Measurements from ENCODE around the gene RNF175.

RNF175 gene

DNA sequence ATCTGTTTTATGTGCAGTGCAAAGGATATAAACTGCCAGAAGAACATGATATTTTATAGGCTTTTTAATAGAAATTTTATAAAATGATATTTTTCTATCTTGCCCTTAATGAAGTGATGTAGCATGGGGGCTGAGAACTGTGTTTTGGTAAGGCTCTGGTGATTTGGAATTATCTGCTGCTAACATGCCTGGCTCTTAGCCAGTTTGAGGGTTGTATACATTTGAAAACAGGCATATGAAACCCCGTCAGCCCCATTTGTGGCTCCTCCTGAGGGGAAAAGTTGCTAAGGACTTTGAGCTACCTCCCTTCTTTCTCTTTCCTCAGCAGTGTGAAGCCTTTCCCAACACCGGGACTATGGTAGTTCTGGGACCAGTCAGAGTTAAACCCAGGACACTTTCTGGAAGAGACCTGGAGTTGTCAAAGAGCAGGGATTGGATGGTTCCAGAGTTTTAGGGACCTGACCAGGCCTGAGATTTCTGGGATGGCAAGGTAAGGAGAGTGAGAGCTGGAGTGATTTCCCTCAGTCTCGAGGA is 24.4 kb upstream of the RNF175 start:
- no peak for DNase-seq

GRCh38 chr4:153782581-153782980 is 22.8 kb upstream of the RNF175 start:
- DNase-seq = no peak

DNA sequence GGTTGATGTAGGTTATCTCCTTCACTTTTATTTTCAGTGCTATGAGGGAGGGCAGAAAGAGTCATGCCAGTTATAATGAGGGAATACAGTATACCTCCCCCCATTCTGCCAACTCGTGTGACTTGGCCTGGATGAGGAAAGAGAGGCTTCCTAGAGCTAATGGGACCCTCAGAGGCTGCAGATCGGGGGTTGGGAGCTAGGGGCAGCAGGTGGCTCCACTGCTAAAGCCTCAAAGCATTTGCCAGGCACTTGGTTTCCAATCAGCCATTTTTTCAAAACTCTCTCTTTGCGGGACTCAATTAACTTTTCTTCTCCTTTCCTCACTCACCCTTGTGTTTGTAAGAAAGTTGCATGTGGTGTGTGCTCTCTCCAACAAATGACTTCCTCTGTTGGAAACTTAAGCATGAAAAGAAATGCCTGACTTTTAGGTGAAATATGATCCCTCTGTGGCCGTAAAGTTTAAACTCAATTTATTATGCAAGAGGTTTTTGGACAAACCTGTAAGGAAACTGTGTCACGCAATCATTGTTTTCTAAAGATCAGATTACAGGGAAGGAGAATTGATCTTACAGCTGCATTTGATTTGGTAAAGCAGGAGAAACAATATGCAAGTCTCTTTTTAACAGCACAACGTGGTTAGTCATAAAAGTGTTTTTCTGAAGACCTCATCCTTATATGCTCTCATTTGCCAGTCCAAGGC is 22.0 kb upstream of the RNF175 start:
- no peak for DNase-seq

DNA sequence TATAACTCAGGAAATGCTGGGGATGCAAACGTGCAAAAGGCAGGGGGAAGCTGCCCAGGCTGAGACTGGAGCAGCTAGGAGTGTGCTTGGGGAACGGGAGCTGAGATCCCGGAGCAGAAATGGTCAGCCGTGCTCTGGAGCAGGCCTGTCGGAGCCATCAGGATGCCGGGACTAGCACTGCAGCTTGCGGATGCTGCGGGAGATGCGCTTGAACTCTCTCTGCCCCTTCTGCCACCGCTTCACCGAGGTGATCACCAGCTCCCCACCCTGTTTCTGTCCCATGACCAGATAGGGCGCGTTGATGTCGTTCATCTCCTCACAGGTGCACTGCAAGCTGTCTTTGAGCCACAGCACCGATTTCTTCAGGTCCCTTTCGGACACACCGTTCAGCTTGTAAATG is 21.5 kb upstream of the RNF175 start:
- DNase-seq = no peak

- DNase-seq = no peak
These were observed 21.1 kb upstream of the RNF175 start for GRCh38 chr4:153780876-153781275.

DNA sequence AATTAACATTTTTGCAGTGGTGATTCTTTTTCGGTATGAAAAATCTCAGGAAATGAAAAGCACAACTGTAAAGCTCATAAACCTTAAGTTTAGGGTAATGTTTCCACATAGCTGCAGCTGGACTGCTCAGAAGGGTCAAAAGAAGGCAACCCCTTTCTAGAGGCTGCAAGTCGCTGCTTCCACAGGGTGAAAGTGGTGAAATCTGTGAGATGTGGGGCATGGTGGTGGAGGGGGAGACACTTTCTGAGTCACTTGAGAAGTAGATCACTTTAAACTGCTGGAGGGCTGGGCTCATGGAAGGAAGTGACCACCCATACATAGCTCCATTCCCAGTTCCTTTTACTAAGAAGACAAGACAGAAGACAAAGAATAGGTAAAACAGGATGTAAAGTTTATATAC is 20.4 kb upstream of the RNF175 start:
- no peak for DNase-seq

- DNase-seq = no peak
These were observed 18.6 kb upstream of the RNF175 start for GRCh38 chr4:153778383-153778782.

DNA sequence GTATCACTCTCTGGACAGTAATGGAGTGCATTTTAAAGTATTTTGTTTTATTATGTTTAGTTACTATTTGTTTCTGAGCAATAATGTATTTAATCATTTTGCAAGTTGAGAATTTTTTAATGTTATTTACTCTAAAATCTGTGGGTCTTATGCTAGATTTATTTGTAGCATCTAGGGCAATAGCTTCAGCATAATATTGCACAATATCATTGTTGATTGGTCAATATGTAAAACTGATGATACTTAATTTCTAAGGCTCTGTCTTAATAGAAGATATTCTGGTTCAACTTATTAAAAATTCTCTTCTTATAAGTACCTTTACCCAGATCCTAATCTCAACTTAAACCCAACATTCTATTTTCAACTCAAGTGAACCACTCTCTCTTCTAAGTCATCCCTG is 17.6 kb upstream of the RNF175 start:
- DNase-seq = no peak

DNA sequence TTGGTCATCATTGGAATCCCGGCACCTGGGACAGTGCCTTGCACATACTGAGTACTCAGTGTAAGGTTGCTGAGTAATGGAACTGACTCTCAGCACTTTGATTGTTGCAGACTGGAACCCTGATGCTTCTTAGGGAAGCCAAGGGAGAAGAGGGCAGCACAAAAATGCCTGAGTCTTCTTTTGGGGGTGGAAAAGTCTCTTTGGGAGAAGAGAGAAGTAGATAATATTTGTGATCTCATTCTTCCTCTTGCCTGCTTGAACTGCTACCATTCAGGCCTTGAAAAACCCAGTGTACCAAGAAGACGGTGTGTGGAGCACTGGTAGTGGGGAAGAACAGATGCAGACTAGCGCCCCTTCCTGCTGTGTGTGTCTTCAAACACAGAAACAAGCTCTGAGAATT is 16.8 kb upstream of the RNF175 start:
- DNase-seq = no peak

- DNase-seq = no peak
These were observed 13.4 kb upstream of the RNF175 start for GRCh38 chr4:153773236-153773690.

- no peak for DNase-seq
These were observed 11.2 kb upstream of the RNF175 start for GRCh38 chr4:153771046-153771445.

DNA sequence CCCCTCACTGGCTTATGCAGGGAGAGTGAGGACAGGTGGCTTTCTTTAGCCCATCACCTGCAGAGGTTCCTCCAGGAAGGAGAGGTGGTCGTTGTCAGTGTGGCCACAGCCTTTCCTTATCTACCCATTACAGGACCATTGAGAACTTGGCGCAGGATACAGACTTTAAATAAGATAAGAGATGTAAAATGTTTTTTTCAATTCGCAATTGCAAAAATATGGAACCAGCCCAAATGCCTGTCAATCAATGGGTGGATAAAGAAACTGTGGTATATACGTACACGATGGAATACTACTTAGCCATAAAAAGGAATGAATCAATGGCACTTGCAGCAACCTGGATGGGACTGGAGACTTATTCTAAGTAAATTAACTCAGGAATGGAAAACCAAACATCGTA is 6.9 kb upstream of the RNF175 start:
- DNase-seq = no peak

GRCh38 chr4:153765894-153766293 is 6.1 kb upstream of the RNF175 start:
- DNase-seq = no peak

GRCh38 chr4:153764601-153765368 is 5.0 kb upstream of the RNF175 start:
- no peak for DNase-seq

- DNase-seq = no peak
These were observed 3.6 kb upstream of the RNF175 start for GRCh38 chr4:153763404-153763803.

GRCh38 chr4:153758688-153759406 is 977 bp downstream of the RNF175 start:
- no peak for DNase-seq

DNA sequence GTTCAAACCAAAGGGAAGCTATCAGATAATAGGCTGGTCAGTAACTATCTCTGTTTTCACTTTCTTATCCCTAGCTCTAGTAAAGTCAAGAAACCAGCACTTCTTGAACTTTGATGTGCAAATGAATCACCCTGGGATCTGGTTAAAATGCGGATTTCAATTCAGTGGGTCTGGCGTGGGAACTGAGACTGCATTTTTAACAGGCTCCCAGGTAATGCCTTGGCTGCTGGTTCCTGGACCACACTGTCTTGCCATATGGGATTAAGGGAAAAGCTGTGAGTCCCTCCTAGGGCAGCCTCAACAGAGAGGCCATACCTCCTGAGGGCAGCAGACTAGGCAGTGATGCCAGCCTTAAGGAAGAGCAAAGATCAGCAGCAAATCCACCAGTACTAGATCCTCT is 1.7 kb downstream of the RNF175 start:
- DNase-seq = no peak

- DNase-seq = no peak
These were observed 2.4 kb downstream of the RNF175 start for GRCh38 chr4:153757407-153757806.

- DNase-seq = no peak
These were observed 4.6 kb downstream of the RNF175 start for GRCh38 chr4:153755186-153755585.

DNA sequence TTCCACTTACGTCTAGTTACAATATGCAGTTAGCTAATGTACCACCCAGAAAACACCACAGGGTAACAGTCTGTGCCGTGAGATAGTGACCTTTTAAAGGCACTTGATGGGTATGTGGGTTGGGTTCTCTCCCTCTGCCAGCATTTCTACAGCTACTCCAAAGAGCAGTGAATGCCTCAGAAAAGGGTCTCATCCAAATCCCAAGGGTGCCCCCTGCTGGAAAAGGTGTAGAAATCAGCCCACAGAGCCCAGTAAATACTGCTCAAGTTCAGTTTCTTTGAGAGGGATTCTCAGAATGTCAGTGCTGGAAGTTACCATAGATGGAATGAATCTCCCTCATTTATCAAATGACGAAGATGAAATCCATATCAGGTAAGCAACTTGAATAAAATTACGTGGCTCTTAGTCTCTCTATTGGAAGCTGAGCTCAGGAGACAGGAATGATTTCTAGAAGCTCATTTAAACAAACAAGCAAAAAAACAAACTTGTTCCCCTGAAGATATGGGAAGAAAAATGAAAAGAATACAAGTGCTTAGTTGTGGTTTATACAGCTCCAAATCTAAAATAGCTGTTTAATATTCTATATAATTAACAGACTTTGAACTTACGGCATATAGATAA is 9.5 kb downstream of the RNF175 start:
- peak in 4 of 5 donors; percentile 27 to 62 (median 41) for DNase-seq

GRCh38 chr4:153748378-153748777 is 11.4 kb downstream of the RNF175 start:
- no peak for DNase-seq

DNA sequence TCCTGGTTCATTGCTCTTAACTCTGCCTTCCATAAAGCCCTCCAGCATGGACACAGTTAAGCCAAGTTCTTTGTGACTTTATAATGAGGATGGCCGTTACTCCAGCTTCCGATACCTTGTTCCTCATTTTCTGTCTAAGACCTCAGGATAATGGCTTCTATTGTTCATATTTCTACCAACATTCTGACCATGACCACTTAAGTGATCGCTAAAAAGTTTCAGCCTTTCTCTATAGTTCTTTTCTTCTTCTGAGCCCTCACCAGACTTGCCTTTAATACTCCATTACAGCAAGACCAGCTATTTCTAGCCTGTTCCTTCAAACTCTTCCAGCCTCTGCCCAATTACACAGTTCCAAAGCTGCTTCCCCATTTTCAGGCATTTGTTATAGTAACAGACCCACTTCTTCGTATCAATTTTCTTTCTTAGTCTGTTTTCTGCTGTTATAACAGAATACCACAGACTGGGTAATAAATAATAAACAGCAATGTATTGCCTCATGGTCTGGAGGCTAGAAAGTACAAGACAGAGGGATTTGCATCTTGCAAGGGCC is 12.3 kb downstream of the RNF175 start:
- DNase-seq = no peak

DNA sequence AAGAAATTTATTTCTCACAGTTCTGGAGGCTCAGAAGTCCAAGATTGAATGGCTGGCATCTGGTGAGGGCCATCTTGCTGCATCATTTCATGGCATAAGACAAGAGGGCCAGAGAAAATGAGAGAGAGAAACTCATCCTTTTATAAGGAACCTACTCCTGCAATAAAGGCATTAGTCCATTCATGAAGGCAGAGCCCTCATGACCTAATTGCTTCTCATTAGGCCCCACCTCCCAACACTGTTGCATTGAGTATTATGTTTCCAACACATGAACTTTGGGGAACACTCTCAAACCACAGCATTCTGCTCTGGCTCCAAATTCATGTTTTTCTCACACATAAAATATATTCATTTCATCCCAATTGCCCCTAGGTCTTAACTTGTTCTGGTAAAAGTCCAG is 14.2 kb downstream of the RNF175 start:
- DNase-seq = no peak
